Medulla oblongata (tissue), 1 donor: Measurements from ENCODE around the gene C19orf44.

Source experiments
- DNase-seq: peaks from one replicate; pipeline ENCODE4 v3.0.0-alpha.2; 2015; ENCODE audit errors: extremely low spot score

C19orf44 gene

GRCh38 chr19:16518061-16518460, 21.9 kb downstream of the C19orf44 start:
- DNase-seq = no peak

DNA sequence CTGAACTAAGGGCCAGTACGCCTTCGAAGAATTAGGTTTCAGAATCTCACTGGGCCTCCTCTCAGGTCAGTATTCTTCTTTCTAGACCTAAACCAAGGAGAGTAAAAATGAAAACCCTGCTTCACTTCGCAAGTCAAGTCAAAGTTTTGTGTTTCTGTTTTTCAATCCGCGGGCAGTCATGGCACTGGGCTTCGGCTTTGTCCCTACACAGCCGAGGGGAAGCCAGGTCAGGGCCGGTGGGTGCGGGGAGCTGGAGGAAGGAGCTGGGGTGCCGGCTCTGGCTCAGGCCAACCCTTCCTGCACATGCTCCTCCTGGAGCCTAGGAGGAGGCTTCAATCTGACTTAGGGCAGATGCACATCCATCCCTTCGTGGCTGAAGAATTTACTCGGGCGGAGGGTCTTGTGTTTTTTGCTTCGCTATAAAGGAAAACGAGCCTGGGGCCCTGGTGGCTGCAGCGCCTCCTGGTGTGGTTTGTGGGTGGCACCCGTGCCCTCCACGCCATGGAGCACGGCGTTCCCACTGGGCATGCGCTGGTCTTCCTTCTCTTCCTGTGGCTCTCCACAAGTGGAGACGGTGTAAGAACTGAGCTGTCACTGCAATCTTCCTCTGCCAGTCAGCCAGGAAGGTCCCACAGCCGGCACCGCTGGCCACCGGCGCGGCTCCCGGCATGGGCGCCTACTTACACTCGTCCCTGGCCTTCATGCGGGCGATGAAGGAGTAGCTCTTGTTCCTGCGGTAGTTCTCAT, 22.5 kb downstream of the C19orf44 start:
- no peak for DNase-seq

GRCh38 chr19:16519230-16519687, 23.1 kb downstream of the C19orf44 start:
- no peak for DNase-seq

- no peak for DNase-seq
These were observed 24.1 kb downstream of the C19orf44 start for GRCh38 chr19:16520074-16520973.

DNA sequence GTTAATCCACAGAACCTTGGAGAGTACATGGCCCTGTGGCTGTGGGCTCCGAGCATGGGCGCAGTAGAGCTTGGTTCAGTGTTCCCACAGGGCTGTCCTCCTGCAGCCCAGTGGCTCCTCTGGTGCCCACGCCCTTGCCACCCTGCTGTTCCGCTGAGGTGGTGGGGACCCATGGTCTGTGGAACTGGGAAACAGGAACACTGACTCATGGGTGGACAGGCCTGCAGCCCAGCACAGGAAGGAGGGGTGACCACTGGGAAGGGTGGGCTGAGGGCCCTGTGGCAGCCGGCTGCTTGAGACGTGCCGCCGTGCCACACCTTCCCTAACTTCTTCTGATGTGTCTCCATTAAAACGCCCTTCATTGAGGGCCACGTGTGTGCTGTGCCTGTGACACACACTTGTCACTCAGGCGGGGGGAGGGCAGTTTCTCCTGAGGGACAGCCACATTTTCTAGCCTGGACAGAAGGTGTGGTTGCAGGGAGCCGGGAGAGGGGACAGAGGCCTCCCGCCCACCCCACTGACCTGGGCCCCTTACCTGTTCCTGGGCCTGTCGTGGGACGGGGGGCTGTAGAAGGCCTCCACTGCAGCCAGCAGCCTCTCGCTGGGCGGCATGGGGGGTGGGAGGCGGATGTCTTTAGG, 24.9 kb downstream of the C19orf44 start:
- DNase-seq = no peak

DNA sequence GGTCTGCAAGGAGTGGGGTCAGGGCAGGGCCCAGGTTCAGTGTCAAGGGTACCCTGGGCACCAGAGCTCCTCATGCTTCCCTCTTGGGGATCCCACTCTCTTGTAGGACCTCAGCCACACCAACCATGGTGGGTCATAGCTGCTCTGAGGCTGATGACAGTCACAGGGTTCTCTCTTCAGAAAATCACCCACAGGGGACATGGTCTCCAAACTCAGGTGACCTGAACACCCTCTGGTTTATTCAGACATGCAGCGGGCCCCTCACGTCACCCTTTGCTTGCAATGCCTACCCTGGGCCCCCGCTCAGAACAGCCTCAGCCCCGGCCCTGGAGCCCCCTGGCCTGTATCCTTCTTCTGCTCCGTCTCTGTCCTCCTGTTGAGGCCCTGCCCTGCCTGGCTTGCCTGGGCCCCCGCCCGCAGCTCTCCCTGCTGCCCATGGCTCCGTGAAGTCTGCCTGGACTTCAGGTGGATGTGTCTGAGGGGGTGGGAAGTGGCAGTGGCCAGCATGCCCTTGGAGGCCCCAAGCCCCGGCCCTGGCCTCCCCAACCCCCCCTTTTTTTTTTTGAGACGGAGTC, 25.6 kb downstream of the C19orf44 start:
- DNase-seq = no peak

GRCh38 chr19:16522559-16523377, 26.6 kb downstream of the C19orf44 start:
- DNase-seq = no peak

- DNase-seq = no peak
These were observed 29.0 kb downstream of the C19orf44 start for GRCh38 chr19:16524991-16525734.

GRCh38 chr19:16525751-16526481, 29.7 kb downstream of the C19orf44 start:
- DNase-seq = no peak

DNA sequence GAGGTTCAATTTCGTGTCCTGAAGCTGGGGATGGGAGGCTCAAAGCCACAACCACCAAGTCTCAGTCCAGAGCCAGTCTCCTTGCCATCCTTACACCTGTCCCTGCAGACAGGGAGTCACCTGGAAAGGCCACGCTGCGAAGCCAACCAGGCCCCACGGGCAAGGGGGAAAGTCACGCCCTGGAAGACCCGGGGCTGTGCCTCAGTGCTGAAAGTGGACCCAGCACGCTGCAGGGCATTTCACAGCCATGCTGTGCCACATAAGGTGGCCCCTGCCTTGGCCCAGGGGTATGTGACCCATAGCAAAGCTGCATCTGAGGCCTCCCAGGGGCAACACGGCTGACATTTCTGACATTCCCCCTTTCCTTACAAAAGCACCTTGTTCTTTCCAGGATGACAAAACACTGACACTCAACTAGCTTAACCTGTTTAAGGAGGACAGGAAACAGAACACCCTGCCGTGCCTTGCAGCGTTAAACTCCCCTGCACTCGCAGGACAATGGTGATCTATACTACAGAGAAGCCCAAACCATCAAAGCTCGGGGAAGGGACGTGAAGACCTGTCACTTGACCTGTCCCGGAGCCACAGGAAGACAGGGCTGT, 31.2 kb downstream of the C19orf44 start:
- no peak for DNase-seq

GRCh38 chr19:16527971-16528521, 31.9 kb downstream of the C19orf44 start:
- DNase-seq = no peak

DNA sequence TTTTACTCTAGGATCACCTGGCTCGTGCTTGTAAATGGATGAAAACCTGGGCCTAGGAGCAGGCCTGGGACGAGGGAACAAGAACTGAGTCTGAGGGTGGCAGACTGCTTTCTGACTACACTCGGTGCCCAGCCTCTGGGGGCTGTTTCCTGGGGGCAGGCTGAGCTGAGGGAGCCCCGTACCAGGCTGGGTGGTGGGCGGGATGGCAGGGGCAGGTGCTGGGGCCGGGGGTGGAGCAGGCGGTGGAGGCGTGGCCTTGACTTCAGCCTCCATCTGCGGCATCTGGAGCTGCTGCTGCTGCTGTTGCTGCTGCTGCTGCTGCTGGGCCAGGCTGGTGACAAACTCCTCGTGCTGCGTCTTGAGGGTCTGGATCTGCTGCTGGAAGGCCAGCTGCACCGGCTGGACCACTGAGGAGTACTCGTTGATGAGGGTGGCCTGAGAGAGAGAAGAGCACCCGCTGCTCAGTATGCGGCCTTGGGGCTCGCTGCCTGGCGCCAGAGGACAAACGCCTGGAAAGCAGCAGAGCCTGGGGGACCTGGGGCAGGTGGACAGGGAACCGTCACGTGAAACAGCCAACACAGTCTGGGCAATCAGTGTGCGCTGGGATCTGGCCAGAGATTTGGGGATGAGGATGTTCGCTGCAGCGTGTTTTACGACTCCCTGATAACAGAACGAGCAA, 33.4 kb downstream of the C19orf44 start:
- DNase-seq = no peak

- DNase-seq = no peak
These were observed 34.6 kb downstream of the C19orf44 start for GRCh38 chr19:16530540-16531379.

GRCh38 chr19:16531380-16531669, 35.1 kb downstream of the C19orf44 start:
- DNase-seq = no peak

- no peak for DNase-seq
These were observed 36.4 kb downstream of the C19orf44 start for GRCh38 chr19:16532440-16533234.

GRCh38 chr19:16535381-16535780, 39.2 kb downstream of the C19orf44 start:
- DNase-seq = no peak

DNA sequence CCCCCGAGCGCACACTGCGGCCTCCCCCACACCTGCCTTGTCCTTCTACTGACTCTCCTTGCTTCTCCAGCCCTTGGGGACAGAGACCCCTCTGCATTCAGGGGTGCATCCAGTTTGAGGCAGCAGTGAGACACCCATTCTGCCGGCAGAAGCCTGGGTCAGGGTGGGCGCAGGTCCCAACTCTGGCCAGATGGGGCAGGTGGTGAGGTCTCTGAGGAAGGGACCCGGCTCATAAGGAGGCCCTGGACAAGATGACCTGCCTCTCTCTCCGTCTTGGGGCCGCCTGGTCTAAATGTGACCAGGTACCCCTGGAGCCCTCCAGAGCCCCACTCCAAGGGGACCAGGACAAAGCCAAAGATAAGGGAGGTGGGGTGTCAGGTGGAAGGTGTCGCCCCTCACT, 39.9 kb downstream of the C19orf44 start:
- no peak for DNase-seq
